Heart left ventricle (tissue), 16 donors: ENCODE measurements around the gene FKBP15. TPM values are rescaled to one million over a fixed set of nuclear protein-coding genes. Genes with fewer than 3 reads are reported as not detected.

Experiments used
- ATAC-seq, 4 donors: fragments of 200-7000 bp; cut with Tn5 transposase; one replicate each; pipeline ENCODE4 v1.9.1; 2020 to 2022; ENCODE audit warnings: moderate library complexity in 4 of 4, mild to moderate bottlenecking in 3 of 4, moderate number of reproducible peaks in 1 of 4
- DNase-seq, 5 donors: peaks; one replicate each; pipeline ENCODE4 v3.0.0-alpha.2; 2020
- H3K27ac ChIP-seq, 12 donors: fragments of 200-600 bp; sonication (generic) in 4 of 12; one replicate each; pipeline versions ENCODE4 v1.5.0 to v1.8.0; 2016 to 2022; ENCODE audit warnings: mild to moderate bottlenecking in 2 of 12
- H3K27me3 ChIP-seq, 9 donors: fragments of 200-600 bp; sonication (generic) in 2 of 9; one replicate each; pipeline versions ENCODE4 v1.5.1 to v1.8.0; 2016 to 2022; ENCODE audit warnings: mild to moderate bottlenecking in 3 of 9
- H3K36me3 ChIP-seq, 9 donors: fragments of 200-600 bp; sonication (generic) in 2 of 9; one replicate each; pipeline versions ENCODE4 v1.5.0 to v1.8.0; 2018 to 2022; ENCODE audit warnings: mild to moderate bottlenecking in 2 of 9
- H3K4me1 ChIP-seq, 12 donors: fragments of 200-600 bp; sonication (generic) in 4 of 12; one replicate each; pipeline versions ENCODE4 v1.5.0 to v1.8.0; 2016 to 2022; ENCODE audit warnings: mild to moderate bottlenecking in 3 of 12
- H3K4me3 ChIP-seq, 12 donors: fragments of 200-600 bp; sonication (generic) in 4 of 12; one replicate each; pipeline versions ENCODE4 v1.5.0 to v1.8.0; 2017 to 2022; ENCODE audit warnings: mild to moderate bottlenecking in 9 of 12, moderate library complexity in 4 of 12
- H3K9me3 ChIP-seq, 12 donors: fragments of 200-600 bp; sonication (generic) in 4 of 12; one replicate each; pipeline versions ENCODE4 v1.5.0 to v1.8.0; 2016 to 2022; ENCODE audit warnings: mild to moderate bottlenecking in 1 of 12
- POLR2A ChIP-seq, 2 donors: fragments of 450-650 bp; IDR thresholded peaks; one replicate each; pipeline ENCODE4 v1.6.1; 2017; ENCODE audit warnings: antibody characterized with exemption in 2 of 2, mild to moderate bottlenecking in 2 of 2, moderate library complexity in 2 of 2
- WGBS, 4 donors: extraction: QIAGEN DNeasy Blood & Tissue Kit in 2 of 4; methylation state at CpG; one replicate each; pipeline versions ENCODE4 v1.1.5 to v1.1.7; 2013 to 2018; 5-methylcytosine and 5-hydroxymethylcytosine counted together
- intact Hi-C, 10 donors: fragments of 100-400 bp; cut with DNase I; formaldehyde crosslinking; loops; one replicate each; pipeline versions ENCODE4 v1.11.1 to v1.14.2; 2022
- long read RNA-seq, 3 donors: library from polyadenylated mRNA; unstranded; transcript quantifications; one replicate each; pipeline ENCODE4 v2.0.0, GENCODE V29; 2020 to 2021
- polyA plus RNA-seq, 2 donors: library from polyadenylated mRNA; stranded (reverse); fragments of 200-250 nt; gene quantifications; one replicate each; pipeline ENCODE4 v1.2.3, GENCODE V29; 2013
- total RNA-seq, 9 donors: library from RNA; depleted of rRNA in 2 of 9; stranded (reverse); fragments of >200 nt in 2 of 9; fragmentation: NEBNext Ultra II Directional in 3 of 9; extraction: Animal tissue kit (Norgen Biotek cat#: 25700) in 3 of 9; gene quantifications; one replicate each; pipeline versions ENCODE4 v1.1.0 to v1.2.4, GENCODE V29; 2016 to 2023
- TF ChIP-seq, protein P1 (sequence below), 12 donors: fragments of 200-600 bp; sonication (generic) in 4 of 12; IDR thresholded peaks; one replicate each; pipeline versions ENCODE4 v1.5.0 to v1.8.0; 2018 to 2022; ENCODE audit warnings: antibody characterized with exemption in 12 of 12, mild to moderate bottlenecking in 5 of 12
- donor health status: ischemic (EF 13 %, LVEDD 7.1; RV severe dilation, severe dysfunction).
- donor health status: healthy with polysubstance abuse.
- donor health status: DM: no; HTN: yes; CAD: no.
- donor health status: DM: no; HTN: no; CAD: no.
- donor health status: ischemic (EF 25% LVEDD 6.9; RV normal size, moderate dysfunction).
- donor health status: ischemic (EF 25% LVEDD 5.7; RV mildly dilated, moderate dysfunction).
- donor health status: healthy.
- donor health status: DM: yes; HTN: yes; CAD: no.
- donor health status: ischemic (EF 35%, LVEDD 5.7; RV mildly dilated, moderate dysfunction).
- donor health status: nonischemic (EF 11% LVEDD 7.7; RV severe dilation, severe dysfunction).
- donor health status: DM: yes; HTN: yes; CAD: no.
- donor health status: PGD.
- donor health status: ischemic (EF 29% LVEDD 5.4; RV normal size, mild dysfunction).
- donor health status: nonischemic (EF 23%, LVEDD 6.1; RV moderate dilation, normal function).

Gene FKBP15, protein sequence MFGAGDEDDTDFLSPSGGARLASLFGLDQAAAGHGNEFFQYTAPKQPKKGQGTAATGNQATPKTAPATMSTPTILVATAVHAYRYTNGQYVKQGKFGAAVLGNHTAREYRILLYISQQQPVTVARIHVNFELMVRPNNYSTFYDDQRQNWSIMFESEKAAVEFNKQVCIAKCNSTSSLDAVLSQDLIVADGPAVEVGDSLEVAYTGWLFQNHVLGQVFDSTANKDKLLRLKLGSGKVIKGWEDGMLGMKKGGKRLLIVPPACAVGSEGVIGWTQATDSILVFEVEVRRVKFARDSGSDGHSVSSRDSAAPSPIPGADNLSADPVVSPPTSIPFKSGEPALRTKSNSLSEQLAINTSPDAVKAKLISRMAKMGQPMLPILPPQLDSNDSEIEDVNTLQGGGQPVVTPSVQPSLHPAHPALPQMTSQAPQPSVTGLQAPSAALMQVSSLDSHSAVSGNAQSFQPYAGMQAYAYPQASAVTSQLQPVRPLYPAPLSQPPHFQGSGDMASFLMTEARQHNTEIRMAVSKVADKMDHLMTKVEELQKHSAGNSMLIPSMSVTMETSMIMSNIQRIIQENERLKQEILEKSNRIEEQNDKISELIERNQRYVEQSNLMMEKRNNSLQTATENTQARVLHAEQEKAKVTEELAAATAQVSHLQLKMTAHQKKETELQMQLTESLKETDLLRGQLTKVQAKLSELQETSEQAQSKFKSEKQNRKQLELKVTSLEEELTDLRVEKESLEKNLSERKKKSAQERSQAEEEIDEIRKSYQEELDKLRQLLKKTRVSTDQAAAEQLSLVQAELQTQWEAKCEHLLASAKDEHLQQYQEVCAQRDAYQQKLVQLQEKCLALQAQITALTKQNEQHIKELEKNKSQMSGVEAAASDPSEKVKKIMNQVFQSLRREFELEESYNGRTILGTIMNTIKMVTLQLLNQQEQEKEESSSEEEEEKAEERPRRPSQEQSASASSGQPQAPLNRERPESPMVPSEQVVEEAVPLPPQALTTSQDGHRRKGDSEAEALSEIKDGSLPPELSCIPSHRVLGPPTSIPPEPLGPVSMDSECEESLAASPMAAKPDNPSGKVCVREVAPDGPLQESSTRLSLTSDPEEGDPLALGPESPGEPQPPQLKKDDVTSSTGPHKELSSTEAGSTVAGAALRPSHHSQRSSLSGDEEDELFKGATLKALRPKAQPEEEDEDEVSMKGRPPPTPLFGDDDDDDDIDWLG
- total RNA-seq: 10 to 100 TPM; 15.8 to 45.5 (median 18.7) TPM
- polyA plus RNA-seq: 10 to 100 TPM in 1 of 2 donors, 1 to 10 TPM in 1; 9.9 to 16.1 TPM
- long read RNA-seq, donor 1, partial matches to known transcripts: 9 of 17 reads
- long read RNA-seq, donor 1, other reads (novel, unspliced or antisense): 8 of 17 reads
- long read RNA-seq, donor 2, full-length matches to known transcripts: 1 of 75 reads
- long read RNA-seq, donor 2, partial matches to known transcripts: 54 of 75 reads
- long read RNA-seq, donor 2, other reads (novel, unspliced or antisense): 20 of 75 reads
- long read RNA-seq, donor 3, full-length matches to known transcripts: 1 of 13 reads
- long read RNA-seq, donor 3, partial matches to known transcripts: 9 of 13 reads
- long read RNA-seq, donor 3, other reads (novel, unspliced or antisense): 3 of 13 reads

DNA sequence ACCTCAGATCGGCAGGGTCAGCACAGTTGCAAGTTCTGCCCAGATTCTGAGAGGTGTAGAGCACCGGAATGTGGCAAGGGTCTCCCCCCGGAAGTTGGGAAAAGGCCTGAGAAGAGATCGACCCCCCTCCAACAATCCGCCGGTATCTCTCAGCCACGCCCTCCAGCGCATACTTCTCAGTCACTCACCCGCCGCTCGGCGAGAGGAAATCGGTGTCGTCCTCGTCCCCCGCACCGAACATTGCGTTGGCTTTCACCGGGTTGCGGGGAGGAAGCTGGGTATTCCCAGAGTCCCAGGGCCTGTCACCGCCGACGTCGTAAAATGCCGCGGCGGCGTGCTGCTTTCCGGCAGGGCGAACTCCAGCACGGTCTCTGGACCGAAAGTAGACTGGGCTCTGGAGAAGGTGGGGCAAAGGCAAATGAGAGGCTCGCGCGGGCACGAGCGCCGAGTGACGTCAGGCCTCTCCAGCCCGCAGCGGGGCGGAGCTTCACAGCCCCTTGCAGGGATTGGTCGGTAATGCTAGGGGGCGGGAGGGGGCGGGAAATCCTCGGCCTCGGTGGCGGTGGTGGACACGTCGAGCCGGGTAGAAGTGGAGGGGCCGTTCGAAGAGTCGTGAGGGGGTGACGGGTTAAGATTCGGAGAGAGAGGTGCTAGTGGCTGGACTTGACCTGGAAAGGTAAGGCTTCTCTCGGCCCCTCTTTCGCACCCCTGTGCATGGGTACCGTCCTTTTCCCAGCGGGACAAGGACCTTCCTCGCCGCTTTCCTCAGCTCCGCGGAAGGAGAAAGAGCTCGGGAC, at the start of gene FKBP15, which contains the start of gene SLC31A1:
Gene FKBP15 (minus strand): TSS at position 275 of the 797 bp plus-strand sequence. CDS start 34 bp downstream, at position 241.
Gene SLC31A1 (plus strand): TSS at position 542 of the 797 bp plus-strand sequence. CDS start 34,605 bp downstream, outside the sequence.
- H3K4me1 ChIP-seq: peaks cover 0 to 73% (median 41%) of the 10 kb centered on the region in 12 donors
- peak in 1 of 2 donors; percentile 77 for TF ChIP-seq POLR2A (IDR thresholded peaks at IDR 0.05)
- TF ChIP-seq, protein P1, sequence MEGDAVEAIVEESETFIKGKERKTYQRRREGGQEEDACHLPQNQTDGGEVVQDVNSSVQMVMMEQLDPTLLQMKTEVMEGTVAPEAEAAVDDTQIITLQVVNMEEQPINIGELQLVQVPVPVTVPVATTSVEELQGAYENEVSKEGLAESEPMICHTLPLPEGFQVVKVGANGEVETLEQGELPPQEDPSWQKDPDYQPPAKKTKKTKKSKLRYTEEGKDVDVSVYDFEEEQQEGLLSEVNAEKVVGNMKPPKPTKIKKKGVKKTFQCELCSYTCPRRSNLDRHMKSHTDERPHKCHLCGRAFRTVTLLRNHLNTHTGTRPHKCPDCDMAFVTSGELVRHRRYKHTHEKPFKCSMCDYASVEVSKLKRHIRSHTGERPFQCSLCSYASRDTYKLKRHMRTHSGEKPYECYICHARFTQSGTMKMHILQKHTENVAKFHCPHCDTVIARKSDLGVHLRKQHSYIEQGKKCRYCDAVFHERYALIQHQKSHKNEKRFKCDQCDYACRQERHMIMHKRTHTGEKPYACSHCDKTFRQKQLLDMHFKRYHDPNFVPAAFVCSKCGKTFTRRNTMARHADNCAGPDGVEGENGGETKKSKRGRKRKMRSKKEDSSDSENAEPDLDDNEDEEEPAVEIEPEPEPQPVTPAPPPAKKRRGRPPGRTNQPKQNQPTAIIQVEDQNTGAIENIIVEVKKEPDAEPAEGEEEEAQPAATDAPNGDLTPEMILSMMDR (IDR thresholded peaks at IDR 0.05): peak in 1 of 12 donors; percentile 8
- H3K9me3 ChIP-seq: no peaks in the 10 kb centered on the region
- peaks cover 0 to 8% (median 0%) of the 10 kb centered on the region in 9 donors for H3K36me3 ChIP-seq
- ATAC-seq (peak; percentile 99 to 100 (median 99)), DNase-seq (peak; percentile 98 to 99 (median 98))
- intact Hi-C loops: loop anchor here in 6 of 10 donors (1.0 to 10.0 kb wide), 4 partner anchors 51 to 70 kb away; partner anchors contain the start of genes CDC26 (in 4 of the 6), PRPF4 (in 4 of the 6) and SLC31A2 (in 1 of the 6)
- WGBS, 4 donors: 0 to 1% (median 1%) methylated on average over 48 to 65 of the region's 65 CpGs
- H3K27ac ChIP-seq: peak within 1 kb of the TSS; percentile 68 to 92 (median 88)
- peak within 1 kb of the TSS; percentile 66 to 95 (median 82) for H3K4me3 ChIP-seq
- no peaks in the 10 kb centered on the region for H3K27me3 ChIP-seq

DNA sequence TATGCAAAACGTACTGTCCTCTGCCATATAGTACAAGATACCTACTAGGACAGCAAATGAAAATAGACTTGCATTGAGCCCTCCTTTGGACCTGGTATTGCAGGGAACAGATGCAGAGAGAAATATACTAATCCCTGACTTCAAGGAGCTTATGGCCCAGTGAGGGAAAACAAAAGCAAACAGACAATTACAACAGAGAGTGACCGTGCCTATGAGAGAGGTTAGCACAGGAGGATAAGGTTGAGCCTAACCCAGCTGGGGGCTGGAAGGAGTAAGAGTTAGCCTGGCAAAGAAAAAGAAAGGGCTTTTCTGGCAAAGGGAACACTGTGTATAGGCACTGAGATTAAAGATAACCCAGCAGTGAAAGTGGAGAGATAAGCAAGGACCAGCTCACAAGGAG, 48.8 kb upstream of the FKBP15 start:
- H3K36me3 ChIP-seq: peaks cover 0 to 83% (median 73%) of the 10 kb centered on the region in 9 donors
- TF ChIP-seq, protein P1 (IDR thresholded peaks at IDR 0.05): no peak
- TF ChIP-seq POLR2A (IDR thresholded peaks at IDR 0.05): no peak
- DNase-seq: no peak
- H3K9me3 ChIP-seq: no peaks in the 10 kb centered on the region
- no peak overlapping the region for H3K4me3 ChIP-seq
- no peak for ATAC-seq
- WGBS, 4 donors: 91 to 96% (median 94%) methylated on average over 2 of the region's 2 CpGs
- H3K27me3 ChIP-seq: no peaks in the 10 kb centered on the region
- H3K4me1 ChIP-seq: peaks cover 0 to 28% (median 10%) of the 10 kb centered on the region in 12 donors
- intact Hi-C loops: loop anchor here (5.0 to 10.0 kb wide), 12 partner anchors 45 to 395 kb away; partner anchors contain the start of genes ALAD (in 5 of the 10), FKBP15 (in 5 of the 10), SLC31A1 (in 5 of the 10) and BSPRY (in 1 of the 10)
- no peak overlapping the region for H3K27ac ChIP-seq

DNA sequence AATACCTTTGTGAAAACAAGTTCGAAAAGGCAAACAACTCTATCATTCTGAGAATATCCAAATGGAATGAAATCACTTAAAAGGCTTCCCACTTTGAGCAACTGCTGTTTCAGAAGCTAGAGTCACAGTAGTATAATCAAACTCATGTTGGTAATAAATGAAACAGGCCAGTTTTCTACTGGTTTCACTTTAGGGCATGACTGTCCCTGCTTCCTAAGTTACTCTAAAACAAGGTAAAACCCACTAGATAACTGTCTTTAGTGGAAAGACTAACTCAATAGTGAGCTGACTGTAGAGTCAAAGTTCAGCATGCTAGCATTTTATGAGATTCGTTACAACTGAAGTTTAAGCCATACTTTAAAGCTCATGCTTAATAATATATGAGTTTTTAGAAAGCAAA, 48.3 kb upstream of the FKBP15 start:
- WGBS, 4 donors: 88 to 96% (median 90%) methylated on average over 2 of the region's 2 CpGs
- H3K27ac ChIP-seq: no peak overlapping the region
- H3K36me3 ChIP-seq: peaks cover 0 to 84% (median 73%) of the 10 kb centered on the region in 9 donors
- H3K4me1 ChIP-seq: peaks cover 0 to 24% (median 7%) of the 10 kb centered on the region in 12 donors
- TF ChIP-seq, protein P1 (IDR thresholded peaks at IDR 0.05): no peak
- TF ChIP-seq POLR2A (IDR thresholded peaks at IDR 0.05): no peak
- DNase-seq: no peak
- H3K27me3 ChIP-seq: no peaks in the 10 kb centered on the region
- no peak for ATAC-seq
- H3K9me3 ChIP-seq: no peaks in the 10 kb centered on the region
- intact Hi-C loops: no loop called here
- H3K4me3 ChIP-seq: no peak overlapping the region
